GM06990 (cell line): ENCODE data around the gene PRPF6.

Source experiments
- DNase-seq: peaks from one replicate; pipeline ENCODE4 v3.0.0-alpha.2; 2011; ENCODE audit not compliant: insufficient read length; ENCODE audit errors: extremely low read depth
- H3K27me3 ChIP-seq: replicated peaks from 2 replicates; pipeline ENCODE4 v1.6.0; 2011; ENCODE audit warnings: low read length; ENCODE audit not compliant: control insufficient read depth, insufficient read depth
- H3K36me3 ChIP-seq: 2 replicates; pipeline ENCODE4 v1.5.1; 2011; ENCODE audit warnings: low read length; ENCODE audit not compliant: control insufficient read depth, insufficient read depth
- H3K4me3 ChIP-seq: replicated peaks from 2 replicates; pipeline ENCODE4 v1.5.1; 2011; ENCODE audit warnings: low read depth, mild to moderate bottlenecking, control low read depth, low read length
- TF ChIP-seq, protein P1 (sequence below): IDR thresholded peaks from 2 replicates; pipeline ENCODE4 v1.5.1; 2011; ENCODE audit warnings: low read length, control low read depth, mild to moderate bottlenecking, inconsistent platforms; ENCODE audit not compliant: insufficient read depth, poor library complexity, severe bottlenecking

Gene PRPF6

DNA sequence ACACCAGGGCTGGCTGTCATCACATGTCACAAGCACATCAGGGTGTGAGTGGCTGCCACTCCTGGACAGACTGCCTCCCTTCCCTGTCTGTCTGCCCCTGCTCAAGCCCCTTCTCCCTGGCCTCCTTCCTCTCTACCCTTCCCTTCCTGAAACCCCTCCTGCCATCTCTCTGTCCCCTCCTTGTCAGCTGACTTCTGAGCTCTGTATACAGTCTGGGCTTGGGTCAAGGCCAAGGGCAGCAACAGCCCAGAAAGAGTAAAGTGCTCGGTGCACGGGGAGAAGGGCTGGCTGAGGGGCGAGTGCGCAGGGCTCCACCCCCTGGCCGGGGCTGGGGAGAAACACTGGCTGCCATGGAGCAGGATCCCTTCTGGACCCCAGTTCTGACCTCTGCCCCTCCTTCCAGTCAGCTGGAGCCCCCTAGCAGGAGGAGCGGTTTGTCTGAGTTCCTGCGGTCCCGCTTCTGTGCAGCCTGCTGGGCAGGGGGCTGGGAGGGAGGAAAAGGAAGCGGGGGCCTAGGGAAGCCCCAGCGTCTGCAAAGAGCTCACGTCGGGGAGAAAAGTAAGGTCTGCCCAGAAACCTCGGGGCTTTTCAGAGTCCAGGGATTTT is 101.3 kb downstream of the PRPF6 start:
- Histone ChIP-seq H3K4me3 (no peak overlapping the region), H3K27me3 (peaks cover 4% of the 10 kb centered on the region), H3K36me3 (no peaks in the 10 kb centered on the region)
- TF ChIP-seq, protein P1, sequence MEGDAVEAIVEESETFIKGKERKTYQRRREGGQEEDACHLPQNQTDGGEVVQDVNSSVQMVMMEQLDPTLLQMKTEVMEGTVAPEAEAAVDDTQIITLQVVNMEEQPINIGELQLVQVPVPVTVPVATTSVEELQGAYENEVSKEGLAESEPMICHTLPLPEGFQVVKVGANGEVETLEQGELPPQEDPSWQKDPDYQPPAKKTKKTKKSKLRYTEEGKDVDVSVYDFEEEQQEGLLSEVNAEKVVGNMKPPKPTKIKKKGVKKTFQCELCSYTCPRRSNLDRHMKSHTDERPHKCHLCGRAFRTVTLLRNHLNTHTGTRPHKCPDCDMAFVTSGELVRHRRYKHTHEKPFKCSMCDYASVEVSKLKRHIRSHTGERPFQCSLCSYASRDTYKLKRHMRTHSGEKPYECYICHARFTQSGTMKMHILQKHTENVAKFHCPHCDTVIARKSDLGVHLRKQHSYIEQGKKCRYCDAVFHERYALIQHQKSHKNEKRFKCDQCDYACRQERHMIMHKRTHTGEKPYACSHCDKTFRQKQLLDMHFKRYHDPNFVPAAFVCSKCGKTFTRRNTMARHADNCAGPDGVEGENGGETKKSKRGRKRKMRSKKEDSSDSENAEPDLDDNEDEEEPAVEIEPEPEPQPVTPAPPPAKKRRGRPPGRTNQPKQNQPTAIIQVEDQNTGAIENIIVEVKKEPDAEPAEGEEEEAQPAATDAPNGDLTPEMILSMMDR, result no peak
- no peak for DNase-seq
